GM21619 (cell line): ENCODE results near the gene PPP1CB.

Experiments used
- ATAC-seq: cut with Tn5 transposase; IDR thresholded peaks from one replicate; pipeline ENCODE4 v1.9.1; 2021; ENCODE audit not compliant: unreplicated experiment

Gene PPP1CB

GRCh38 chr2:28842042-28842441, 90.4 kb downstream of the PPP1CB start:
- ATAC-seq: no peak
